Gastroesophageal sphincter (tissue), 4 donors: ENCODE data around the gene RNF125. TPM values are rescaled to one million over a fixed set of nuclear protein-coding genes. Genes with fewer than 3 reads are reported as not detected.
A peak's percentile ranks its signal among the peaks of the same experiment; 100 is the strongest.

ENCODE experiments used
- ATAC-seq: fragments of 150-250 bp; one replicate; pipeline ENCODE4 v1.9.1; 2016; ENCODE audit warnings: mild to moderate bottlenecking, moderate library complexity
- H3K27ac ChIP-seq, 4 donors: fragments of 200-600 bp; sonication (generic) in 3 of 4; 1 replicate in 3 of 4; 2 replicates in 1 of 4; pipeline ENCODE4 v1.5.1; 2016 to 2019
- H3K27me3 ChIP-seq: fragments of 200-600 bp; sonication (generic); one replicate; pipeline ENCODE4 v1.5.1; 2019
- H3K36me3 ChIP-seq, 2 donors: fragments of 200-600 bp; sonication (generic); one replicate each; pipeline ENCODE4 v1.5.1; 2019; ENCODE audit warnings: control low read depth in 1 of 2
- H3K4me1 ChIP-seq, 3 donors: fragments of 200-600 bp; sonication (generic); 1 replicate in 2 of 3; 2 replicates in 1 of 3; pipeline ENCODE4 v1.5.1; 2016 to 2019; ENCODE audit warnings: control low read depth in 2 of 3
- H3K4me3 ChIP-seq, 2 donors: fragments of 200-600 bp; sonication (generic); one replicate each; pipeline ENCODE4 v1.5.1; 2019; ENCODE audit warnings: mild to moderate bottlenecking in 1 of 2, moderate library complexity in 1 of 2
- H3K9me3 ChIP-seq, 3 donors: fragments of 200-600 bp; sonication (generic); one replicate each; pipeline ENCODE4 v1.5.1; 2017 to 2019; ENCODE audit warnings: control low read depth in 2 of 3
- CTCF ChIP-seq, 4 experiments: fragments of 200-600 bp in 2 of 4; fragments of 450-650 bp in 2 of 4; sonication (generic) in 1 of 4; IDR thresholded peaks; one replicate each; pipeline ENCODE4 v1.5.1; 2017 to 2019; ENCODE audit warnings: antibody characterized with exemption in 4 of 4, mild to moderate bottlenecking in 2 of 4, moderate library complexity in 2 of 4
- EP300 ChIP-seq: sonication (generic); formaldehyde crosslinking; IDR thresholded peaks from one replicate; pipeline ENCODE4 v1.6.1; 2017; ENCODE audit warnings: antibody characterized with exemption, mild to moderate bottlenecking
- POLR2A ChIP-seq, 2 donors: fragments of 450-650 bp; IDR thresholded peaks; one replicate each; pipeline ENCODE4 v1.6.1; 2017; ENCODE audit warnings: antibody characterized with exemption in 2 of 2, mild to moderate bottlenecking in 2 of 2, moderate library complexity in 1 of 2
- POLR2AphosphoS5 ChIP-seq: sonication (generic); formaldehyde crosslinking; IDR thresholded peaks from one replicate; pipeline ENCODE4 v1.6.1; 2017; ENCODE audit warnings: antibody characterized with exemption
- WGBS, 2 donors: methylation state at CpG; one replicate each; pipeline ENCODE4 v1.1.5; 2018; ENCODE audit warnings: low coverage in 1 of 2; 5-methylcytosine and 5-hydroxymethylcytosine counted together
- total RNA-seq, 4 donors: library from RNA; depleted of rRNA; stranded (reverse); fragments of >200 nt; gene quantifications; one replicate each; pipeline ENCODE4 v1.1.0, GENCODE V29; 2016

The RNF125 gene
- total RNA-seq, result 1 to 10 TPM; 1.7 to 5.2 (median 3.1) TPM

DNA sequence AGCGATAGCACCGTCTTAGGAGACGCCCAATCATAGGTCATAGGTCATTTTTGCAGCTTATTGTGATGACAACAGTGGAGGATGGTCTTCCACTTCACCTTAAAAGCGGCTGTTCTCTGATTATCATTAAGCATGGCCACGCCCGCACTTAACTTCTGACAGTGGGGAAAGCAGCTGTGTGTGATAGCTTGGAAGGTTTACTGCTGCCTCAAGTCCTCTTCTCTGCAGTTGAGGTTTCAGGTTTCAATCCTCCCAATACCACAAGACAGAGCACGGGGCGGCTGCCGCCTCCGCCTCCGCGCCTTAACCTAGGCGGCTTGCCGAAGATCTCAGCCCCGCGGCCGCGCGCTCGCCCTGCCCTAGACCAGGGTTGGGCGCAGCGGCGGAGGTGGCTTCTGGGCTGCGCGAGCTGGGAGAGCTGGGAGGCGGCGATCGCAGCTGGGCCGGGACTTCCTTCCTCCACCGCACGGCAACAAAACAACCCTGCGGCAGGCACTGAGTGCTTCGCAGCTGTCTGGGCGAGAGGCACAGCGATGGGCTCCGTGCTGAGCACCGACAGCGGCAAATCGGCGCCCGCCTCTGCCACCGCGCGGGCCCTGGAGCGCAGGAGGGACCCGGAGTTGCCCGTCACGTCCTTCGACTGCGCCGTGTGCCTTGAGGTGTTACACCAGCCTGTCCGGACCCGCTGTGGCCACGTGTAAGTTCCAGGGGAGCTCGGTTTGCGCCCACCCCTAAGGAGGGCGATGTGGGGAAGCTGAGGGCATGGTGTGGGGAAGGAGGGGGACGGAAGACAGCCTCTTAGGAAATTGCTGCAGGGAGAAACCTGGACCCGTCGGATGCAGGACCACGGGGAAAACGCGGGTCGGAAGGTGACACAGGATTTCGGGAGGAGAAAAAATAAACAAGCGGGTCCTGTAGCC, at the start of gene RNF125:
TSS of gene RNF125 (plus strand) at position 495 of the 920 bp plus-strand sequence. CDS start at position 534, 39 bp downstream.
- Histone ChIP-seq H3K27ac (peak within 1 kb of the TSS in 3 of 4 donors; percentile 55 to 77 (median 73)), H3K4me1 (peaks cover 0 to 31% (median 0%) of the 10 kb centered on the region in 3 donors), H3K9me3 (no peaks in the 10 kb centered on the region), H3K27me3 (peaks cover 31% of the 10 kb centered on the region), H3K36me3 (no peaks in the 10 kb centered on the region), H3K4me3 (peak within 1 kb of the TSS; percentile 35 to 61)
- TF ChIP-seq CTCF (IDR thresholded peaks at IDR 0.05) (no peak), POLR2A (IDR thresholded peaks at IDR 0.05) (peak; percentile 44 to 60), POLR2AphosphoS5 (peak; percentile 19), EP300 (no peak)
- ATAC-seq, result peak; percentile 92
- WGBS, 2 donors, result 7% methylated on average over 5 to 11 of the region's 66 CpGs

DNA sequence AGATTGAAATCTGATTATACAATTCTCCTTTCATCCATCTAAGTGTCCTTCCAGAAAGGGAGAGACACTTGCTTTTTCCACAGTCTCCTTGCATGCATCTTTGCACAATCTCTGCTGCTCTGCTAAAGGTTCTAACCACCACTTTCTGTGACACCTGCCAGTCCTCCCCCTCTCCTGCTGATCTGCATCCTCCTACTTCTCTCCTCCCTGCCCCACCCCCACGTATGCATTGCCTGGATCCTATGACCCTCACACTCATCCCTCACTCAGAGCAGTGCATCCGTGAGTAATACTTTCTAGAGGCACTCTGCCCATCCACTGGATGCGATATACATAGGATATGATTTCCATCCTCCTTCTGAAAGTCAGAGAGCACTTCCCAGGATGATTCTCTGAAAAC, 48.0 kb upstream of the RNF125 start:
- TF ChIP-seq CTCF (IDR thresholded peaks at IDR 0.05), result no peak
- no peak for TF ChIP-seq EP300
- no peak for TF ChIP-seq POLR2AphosphoS5
- no peak for TF ChIP-seq POLR2A (IDR thresholded peaks at IDR 0.05)
- H3K4me1 ChIP-seq, result no peaks in the 10 kb centered on the region
- H3K36me3 ChIP-seq, result no peaks in the 10 kb centered on the region
- H3K27ac ChIP-seq, result no peak overlapping the region
- no peak overlapping the region for H3K4me3 ChIP-seq
- H3K9me3 ChIP-seq, result peaks cover 0 to 32% (median 0%) of the 10 kb centered on the region in 3 donors
- H3K27me3 ChIP-seq, result no peaks in the 10 kb centered on the region
- ATAC-seq, result no peak
- WGBS, 2 donors, result 43 to 48% methylated on average over 3 of the region's 3 CpGs

- H3K36me3 ChIP-seq, result no peaks in the 10 kb centered on the region
- peaks cover 0 to 43% (median 0%) of the 10 kb centered on the region in 3 donors for H3K9me3 ChIP-seq
- H3K4me3 ChIP-seq, result no peak overlapping the region
- H3K4me1 ChIP-seq, result no peaks in the 10 kb centered on the region
- no peak for TF ChIP-seq EP300
- no peak for TF ChIP-seq CTCF (IDR thresholded peaks at IDR 0.05)
- no peak for TF ChIP-seq POLR2A (IDR thresholded peaks at IDR 0.05)
- TF ChIP-seq POLR2AphosphoS5, result no peak
- H3K27ac ChIP-seq, result no peak overlapping the region
- 80 to 98% methylated on average over 1 to 4 of the region's 4 CpGs for WGBS, 2 donors
- ATAC-seq, result no peak
- no peaks in the 10 kb centered on the region for H3K27me3 ChIP-seq
Measured at GRCh38 chr18:31973929-31974546, 44.6 kb upstream of the RNF125 start.

DNA sequence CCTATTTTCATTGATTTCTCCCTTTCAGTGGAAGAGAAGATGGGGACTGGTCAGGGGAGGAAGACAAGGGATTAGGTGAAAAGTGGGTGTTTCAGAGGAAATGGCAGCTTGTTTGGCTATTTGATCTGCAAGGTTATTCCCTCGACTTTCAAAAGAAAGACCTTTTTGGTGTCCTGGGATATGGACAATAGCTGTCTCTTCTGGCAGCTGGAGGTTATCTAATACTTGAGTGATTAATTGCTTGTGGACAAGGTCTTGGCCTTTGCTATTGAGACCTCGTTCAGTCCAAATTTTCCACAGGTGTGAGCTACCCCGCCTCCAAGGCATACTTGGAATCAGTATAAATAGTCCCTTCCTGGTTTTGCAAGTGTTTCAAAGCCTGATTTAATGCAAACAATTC, 42.4 kb upstream of the RNF125 start:
- H3K4me3 ChIP-seq, result no peak overlapping the region
- H3K27me3 ChIP-seq, result no peaks in the 10 kb centered on the region
- no peak overlapping the region for H3K27ac ChIP-seq
- peaks cover 0 to 44% (median 0%) of the 10 kb centered on the region in 3 donors for H3K9me3 ChIP-seq
- ATAC-seq, result no peak
- WGBS, 2 donors, result 56% methylated on average over 3 of the region's 3 CpGs; no CpG with 5 or more reads in 1 of the 2 donors
- H3K36me3 ChIP-seq, result no peaks in the 10 kb centered on the region
- H3K4me1 ChIP-seq, result no peaks in the 10 kb centered on the region
- no peak for TF ChIP-seq POLR2AphosphoS5
- no peak for TF ChIP-seq EP300
- no peak for TF ChIP-seq CTCF (IDR thresholded peaks at IDR 0.05)
- TF ChIP-seq POLR2A (IDR thresholded peaks at IDR 0.05), result no peak
